Keratinocyte (primary cell): ENCODE measurements around the gene DTNBP1. TPM values are rescaled to one million over a fixed set of nuclear protein-coding genes. Genes with fewer than 3 reads are reported as not detected.

Experiments
- DNase-seq: peaks from one replicate; pipeline ENCODE4 v3.0.0-alpha.2; 2011; ENCODE audit warnings: low read depth, missing footprints, low spot score
- FAIRE-seq: peaks from 2 replicates; lab custom pipeline; 2011; peaks lifted over from hg19 to GRCh38; lab: Jason Lieb, UNC
- H2AFZ ChIP-seq: 2 replicates; pipeline ENCODE4 v1.6.0; 2012; ENCODE audit warnings: low read length, control low read depth, inconsistent platforms; ENCODE audit not compliant: control insufficient read depth
- H3K27ac ChIP-seq: 2 replicates; pipeline ENCODE4 v1.5.1; 2011; ENCODE audit warnings: low read length; ENCODE audit not compliant: control insufficient read depth, insufficient read depth
- H3K27me3 ChIP-seq: 3 replicates; pipeline ENCODE4 v1.6.0; 2011; ENCODE audit warnings: low read length; ENCODE audit not compliant: control insufficient read depth, insufficient read depth; ENCODE audit errors: extremely low read depth
- H3K36me3 ChIP-seq, 2 experiments: 2 replicates in 1 of 2; 3 replicates in 1 of 2; pipeline ENCODE4 v1.5.1; 2011; ENCODE audit warnings: low read length in 2 of 2, mild to moderate bottlenecking in 1 of 2; ENCODE audit not compliant: control insufficient read depth in 2 of 2, insufficient read depth in 2 of 2; ENCODE audit errors: extremely low read depth in 1 of 2
- H3K4me1 ChIP-seq: 3 replicates; pipeline ENCODE4 v1.5.1; 2011; ENCODE audit warnings: low read length; ENCODE audit not compliant: control insufficient read depth, insufficient read depth; ENCODE audit errors: extremely low read depth
- H3K4me2 ChIP-seq: 3 replicates; pipeline ENCODE4 v1.6.0; 2011; ENCODE audit warnings: low read depth, low read length; ENCODE audit not compliant: control insufficient read depth, insufficient read depth; ENCODE audit errors: extremely low read depth
- H3K4me3 ChIP-seq, 3 experiments: fragments of 200-600 bp in 1 of 3; sonication (generic) in 1 of 3; 2 replicates in 2 of 3; 3 replicates in 1 of 3; pipeline ENCODE4 v1.5.1; 2011 to 2016; ENCODE audit warnings: low read length in 3 of 3, mild to moderate bottlenecking in 3 of 3, control low read depth in 2 of 3, inconsistent platforms in 1 of 3, low read depth in 1 of 3, mixed read lengths in 1 of 3, mixed run types in 1 of 3, moderate library complexity in 1 of 3; ENCODE audit not compliant: control insufficient read depth in 2 of 3, insufficient read depth in 2 of 3; ENCODE audit errors: extremely low read depth in 1 of 3
- H3K79me2 ChIP-seq: 2 replicates; pipeline ENCODE4 v1.6.0; 2012; ENCODE audit warnings: low read length; ENCODE audit not compliant: control insufficient read depth, insufficient read depth
- H3K9ac ChIP-seq: 3 replicates; pipeline ENCODE4 v1.6.0; 2011; ENCODE audit warnings: low read length; ENCODE audit not compliant: control insufficient read depth, insufficient read depth; ENCODE audit errors: extremely low read depth
- H3K9me1 ChIP-seq: 3 replicates; pipeline ENCODE4 v1.6.0; 2011; ENCODE audit warnings: low read length; ENCODE audit not compliant: control insufficient read depth, insufficient read depth; ENCODE audit errors: extremely low read depth
- H3K9me3 ChIP-seq: 2 replicates; pipeline ENCODE4 v1.5.1; 2012; ENCODE audit warnings: low read depth, low read length; ENCODE audit not compliant: control insufficient read depth
- H4K20me1 ChIP-seq: 3 replicates; pipeline ENCODE4 v1.6.0; 2011; ENCODE audit warnings: low read length; ENCODE audit not compliant: control insufficient read depth, insufficient read depth; ENCODE audit errors: extremely low read depth
- CTCF ChIP-seq, 3 experiments: IDR thresholded peaks in 1 of 3; conservative IDR thresholded peaks in 1 of 3; optimal IDR thresholded peaks in 1 of 3; 2 replicates in 2 of 3; 3 replicates in 1 of 3; pipeline versions ENCODE3 to v1.5.1; 2011; ENCODE audit warnings: low read length in 3 of 3, mild to moderate bottlenecking in 3 of 3, moderate library complexity in 2 of 3, control low read depth in 1 of 3, inconsistent platforms in 1 of 3; ENCODE audit not compliant: insufficient read depth in 2 of 3; ENCODE audit errors: extremely low read depth in 1 of 3
- EZH2 ChIP-seq: IDR thresholded peaks from one replicate; pipeline ENCODE4 v1.6.1; 2012; ENCODE audit warnings: inconsistent platforms, mild to moderate bottlenecking, low read length, moderate library complexity
- dilution Hi-C: fragments of 300-500 bp; cut with MboI; formaldehyde crosslinking; loops from one replicate; pipeline ENCODE4 v1.7.0; 2020; ENCODE audit warnings: low sequenced_read_pairs; ENCODE audit not compliant: extremely low pct_ligation_motif_present
- polyA plus RNA-seq, 5 experiments: library from polyadenylated mRNA; depleted of rRNA in 3 of 5; stranded (reverse) in 3 of 5; stranded (forward) in 1 of 5; unstranded in 1 of 5; fragments of >200 nt; gene quantifications; 1 replicate in 1 of 5; 2 replicates in 3 of 5; 3 replicates in 1 of 5; pipeline versions ENCODE4 v1.2.1 to v1.2.3, GENCODE V29; 2011 to 2012; ENCODE audit warnings: missing spikeins in 2 of 5, low read depth in 1 of 5, low replicate concordance in 1 of 5

DTNBP1 gene
- polyA plus RNA-seq, 1 donor (not counting 4 experiments of a cell fraction or from before 2014, with no cell fraction given), result 11.5 TPM

DNA sequence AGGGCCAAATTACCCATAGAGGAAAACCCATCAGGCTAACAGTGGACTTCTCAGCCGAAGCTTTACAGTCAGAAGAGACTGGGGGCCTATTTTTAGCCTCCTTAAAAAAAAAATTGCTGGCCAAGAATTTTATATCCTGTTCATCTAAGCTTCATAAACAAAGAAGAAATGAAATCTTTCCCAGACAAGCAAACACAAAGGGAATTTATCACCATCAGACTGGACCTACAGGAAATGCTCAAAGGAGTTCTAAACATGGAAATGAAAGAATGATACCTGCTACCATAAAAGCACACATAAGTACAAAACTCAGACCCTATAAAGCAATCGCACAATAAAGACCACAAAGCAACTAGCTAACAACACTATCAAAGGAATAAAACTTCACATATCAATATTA, 19.3 kb downstream of the DTNBP1 start:
- H2AFZ ChIP-seq, result no peak overlapping the region
- H3K27me3 ChIP-seq, result no peaks in the 10 kb centered on the region
- H3K9me1 ChIP-seq, result no peaks in the 10 kb centered on the region
- H3K4me2 ChIP-seq, result no peak overlapping the region
- FAIRE-seq (no peak), DNase-seq (no peak)
- H3K79me2 ChIP-seq, result no peaks in the 10 kb centered on the region
- no peak overlapping the region for H3K4me3 ChIP-seq
- no peaks in the 10 kb centered on the region for H3K36me3 ChIP-seq
- no peak overlapping the region for H3K27ac ChIP-seq
- H4K20me1 ChIP-seq, result peaks cover 4% of the 10 kb centered on the region
- H3K9me3 ChIP-seq, result peaks cover 3% of the 10 kb centered on the region
- dilution Hi-C loops, result no loop called here
- TF ChIP-seq EZH2 (no peak), CTCF (optimal IDR thresholded peaks at IDR 0.05 in 1 of 3, IDR thresholded peaks at IDR 0.05 in 1 of 3, conservative IDR thresholded peaks at IDR 0.05 in 1 of 3; ENCODE audit: extremely low read depth in 1 of 3, insufficient read depth in 2 of 3, low read length in 3 of 3) (no peak)
- H3K9ac ChIP-seq, result no peak overlapping the region
- H3K4me1 ChIP-seq, result peaks cover 8% of the 10 kb centered on the region

GRCh38 chr6:15642276-15642675, 20.6 kb downstream of the DTNBP1 start:
- no peak overlapping the region for H3K4me3 ChIP-seq
- H3K9me3 ChIP-seq, result peaks cover 3% of the 10 kb centered on the region
- H4K20me1 ChIP-seq, result peaks cover 4% of the 10 kb centered on the region
- TF ChIP-seq EZH2, result no peak
- TF ChIP-seq CTCF (optimal IDR thresholded peaks at IDR 0.05 in 1 of 3, IDR thresholded peaks at IDR 0.05 in 1 of 3, conservative IDR thresholded peaks at IDR 0.05 in 1 of 3; ENCODE audit: extremely low read depth in 1 of 3, insufficient read depth in 2 of 3, low read length in 3 of 3), result peak; percentile 36 to 47 (median 45)
- H3K27me3 ChIP-seq, result no peaks in the 10 kb centered on the region
- no peak overlapping the region for H3K4me2 ChIP-seq
- FAIRE-seq (no peak), DNase-seq (no peak)
- H2AFZ ChIP-seq, result no peak overlapping the region
- H3K9me1 ChIP-seq, result no peaks in the 10 kb centered on the region
- H3K4me1 ChIP-seq, result peaks cover 8% of the 10 kb centered on the region
- dilution Hi-C loops, result no loop called here
- no peaks in the 10 kb centered on the region for H3K36me3 ChIP-seq
- no peak overlapping the region for H3K9ac ChIP-seq
- H3K27ac ChIP-seq, result no peak overlapping the region
- no peaks in the 10 kb centered on the region for H3K79me2 ChIP-seq
